Fibroblast of skin of scalp (primary cell): ENCODE measurements around the gene CTIF.
A peak's percentile ranks its signal among the peaks of the same experiment; 100 is the strongest.
"Not testable (repeated sequence)": the region's sequence is repeated elsewhere in the genome, so short reads cannot be mapped to it uniquely, and the experiment has no call there.

Source experiments
- DNase-seq: peaks from one replicate; pipeline ENCODE4 v3.0.0-alpha.2; 2013

CTIF gene

GRCh38 chr18:48857023-48857694 is 318.3 kb downstream of the CTIF start:
- DNase-seq = no peak

DNA sequence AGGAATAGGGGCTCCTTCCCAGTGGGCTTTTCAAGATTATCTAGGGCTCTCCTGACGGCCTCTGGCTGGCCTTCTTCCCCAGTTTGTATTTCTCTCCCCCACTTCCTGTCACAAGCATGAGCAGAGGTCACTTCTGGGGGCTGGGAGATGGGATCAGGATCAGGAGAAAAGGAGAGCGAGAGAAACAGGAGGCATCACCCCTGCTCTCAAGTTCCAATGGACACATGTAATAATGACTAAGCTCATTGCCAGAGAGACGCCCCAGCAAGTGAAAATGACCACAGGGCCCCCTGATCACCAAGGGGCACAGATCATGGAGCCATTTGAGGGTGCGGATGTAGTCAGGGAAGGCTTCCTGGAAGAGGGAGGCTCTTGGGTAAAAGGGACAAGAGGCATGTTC is 319.8 kb downstream of the CTIF start:
- DNase-seq = no peak

GRCh38 chr18:48859311-48860268 is 320.8 kb downstream of the CTIF start:
- peak; percentile 55 for DNase-seq

- DNase-seq = peak; percentile 84
These were observed 321.7 kb downstream of the CTIF start for GRCh38 chr18:48860269-48861180.

DNA sequence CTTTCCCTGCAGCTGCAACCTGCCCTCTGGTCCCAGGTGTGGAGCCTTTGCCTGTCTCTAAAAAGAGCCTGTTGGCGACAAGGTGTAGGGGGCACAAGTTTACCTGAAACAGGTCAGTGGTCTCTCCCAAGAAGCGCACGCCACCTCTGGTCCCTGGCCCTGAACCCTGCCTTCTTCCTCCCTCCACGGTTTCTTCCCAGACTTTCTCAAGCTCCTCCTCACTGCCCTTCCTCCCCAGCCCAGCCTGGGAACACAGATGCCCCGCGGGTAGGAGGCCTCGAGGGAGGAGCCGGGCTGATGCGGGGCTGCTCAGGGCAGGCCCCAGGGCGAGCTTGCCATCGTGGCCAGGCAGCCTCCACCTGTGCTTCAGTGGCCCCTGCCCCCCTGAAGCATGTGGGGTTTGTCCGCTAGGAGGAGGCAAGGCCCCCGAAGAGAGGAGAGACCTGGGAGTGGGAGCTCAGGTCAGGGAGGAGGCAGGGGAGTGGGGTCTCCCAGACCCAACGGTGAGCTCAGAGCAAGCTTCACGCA is 322.4 kb downstream of the CTIF start:
- no peak for DNase-seq

DNA sequence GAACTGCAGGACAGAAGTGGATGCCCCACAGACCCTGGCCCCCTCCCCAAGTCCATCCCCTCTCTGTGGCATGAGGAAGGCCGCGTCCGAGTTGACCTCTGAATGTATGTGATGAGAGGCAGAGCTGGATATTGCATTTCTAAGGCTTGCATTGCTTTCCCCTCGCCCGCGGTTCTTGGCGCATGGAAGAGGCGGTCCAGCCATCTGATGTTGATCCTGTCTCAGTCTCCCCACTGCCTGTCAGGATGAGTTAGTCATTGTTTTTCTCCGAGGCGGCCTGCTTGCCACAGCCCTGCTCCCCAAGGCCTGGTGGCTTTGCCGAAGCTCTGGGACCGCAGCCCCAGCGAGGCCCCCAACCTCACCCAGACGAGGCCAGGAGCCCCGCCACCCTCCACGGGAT is 323.3 kb downstream of the CTIF start:
- peak; percentile 55 for DNase-seq

DNA sequence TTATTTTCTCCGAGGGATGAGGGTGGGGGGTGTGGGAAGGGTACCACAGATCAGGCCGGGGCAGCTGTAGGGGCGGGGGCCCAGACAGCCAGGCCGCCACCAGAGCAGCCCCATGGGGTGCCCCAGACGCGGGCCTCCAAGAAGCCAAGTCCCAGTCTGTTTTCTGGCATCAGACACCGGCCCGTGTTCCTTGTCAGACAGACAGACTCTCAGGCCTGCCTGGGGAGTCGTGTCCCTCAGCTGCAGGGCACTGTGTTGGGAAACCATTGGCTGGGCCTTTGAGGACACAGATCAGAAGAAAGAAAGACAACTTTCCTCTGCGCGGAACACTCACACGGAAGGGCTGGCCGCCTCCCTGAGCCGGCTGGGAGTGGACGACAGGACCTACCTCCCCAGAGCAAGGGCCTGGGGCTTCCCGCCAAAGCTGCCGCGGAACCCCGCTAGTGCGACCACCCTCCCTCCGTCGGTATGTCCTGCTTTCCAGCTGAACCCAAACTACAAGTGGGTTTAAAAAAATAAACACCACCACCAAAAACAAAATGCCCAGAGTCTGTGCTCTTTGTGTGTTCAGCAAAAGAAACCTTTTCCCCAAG is 323.9 kb downstream of the CTIF start:
- no peak for DNase-seq

DNA sequence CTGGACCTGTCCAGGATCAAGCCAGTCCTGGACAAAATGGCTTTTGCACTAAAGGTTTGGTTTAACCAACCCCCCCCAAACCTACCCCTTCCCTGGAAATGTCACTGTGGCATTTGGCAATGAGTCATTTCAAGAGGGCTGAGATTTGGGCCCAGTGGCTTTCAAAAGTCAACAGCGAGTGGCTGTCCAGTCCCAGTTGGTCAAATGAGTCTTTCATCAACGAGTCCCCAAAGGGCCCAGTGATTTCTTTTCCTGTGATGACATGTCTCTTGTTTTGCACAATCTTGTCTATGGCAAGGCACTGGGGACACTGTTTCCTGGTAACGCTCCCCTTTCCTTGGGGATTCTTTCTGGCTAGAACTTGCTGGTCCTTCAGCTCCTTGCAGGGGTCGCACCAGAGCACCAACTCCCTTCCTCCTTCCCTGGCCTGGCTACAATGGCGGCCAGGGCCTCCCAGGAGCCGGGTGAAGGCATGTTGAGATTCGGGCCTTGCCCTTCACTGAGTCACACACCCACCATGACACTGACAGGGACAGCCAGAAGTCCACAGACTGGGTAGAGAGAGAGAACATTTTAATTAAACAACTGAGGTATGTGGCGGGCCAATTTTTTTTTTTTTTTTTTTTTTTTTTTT is 324.7 kb downstream of the CTIF start:
- DNase-seq = no peak

DNA sequence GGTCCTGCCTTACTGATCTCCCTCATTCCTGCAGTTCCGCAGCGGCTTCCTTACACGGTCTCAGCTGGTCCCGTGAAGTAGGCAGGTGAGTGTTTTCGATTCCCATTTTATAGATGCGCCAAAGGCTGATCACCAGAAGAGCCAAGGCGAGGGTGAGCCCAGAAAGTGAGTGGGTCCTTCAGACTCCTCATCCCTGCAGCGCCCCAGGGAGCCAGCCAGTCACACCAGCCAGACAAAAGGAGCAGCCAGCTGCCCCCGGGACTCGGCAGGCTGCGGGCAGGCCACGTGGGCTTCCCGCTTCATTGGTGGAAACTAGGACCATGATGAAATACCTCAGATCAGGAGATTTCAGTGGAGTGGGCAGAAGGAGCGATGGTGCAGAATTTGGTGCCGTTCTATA is 326.0 kb downstream of the CTIF start:
- DNase-seq = no peak

GRCh38 chr18:48866028-48866733 is 327.4 kb downstream of the CTIF start:
- peak; percentile 63 for DNase-seq

DNA sequence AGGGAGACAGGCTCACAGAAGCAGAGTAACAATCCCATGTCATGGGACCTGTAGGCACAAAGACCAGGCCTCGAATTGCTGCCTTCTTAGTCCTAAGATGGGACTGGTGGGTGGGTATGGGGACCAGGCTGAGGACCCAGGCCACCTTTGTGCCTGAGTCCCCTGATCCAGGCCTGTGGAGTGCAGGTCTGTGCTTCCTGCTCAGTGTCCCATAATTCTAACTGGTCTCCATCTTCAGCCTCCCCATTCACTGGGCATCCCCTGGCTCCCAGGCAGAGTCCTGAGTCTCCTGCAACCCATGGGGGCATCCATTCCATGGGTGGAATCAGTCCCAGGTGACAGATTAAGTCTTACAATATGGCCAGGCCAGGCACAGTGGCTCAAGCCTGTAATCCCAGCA is 328.0 kb downstream of the CTIF start:
- DNase-seq = no peak

GRCh38 chr18:48867978-48868377 is 329.1 kb downstream of the CTIF start:
- DNase-seq = no peak

GRCh38 chr18:48868468-48869466 is 329.9 kb downstream of the CTIF start:
- DNase-seq = no peak

DNA sequence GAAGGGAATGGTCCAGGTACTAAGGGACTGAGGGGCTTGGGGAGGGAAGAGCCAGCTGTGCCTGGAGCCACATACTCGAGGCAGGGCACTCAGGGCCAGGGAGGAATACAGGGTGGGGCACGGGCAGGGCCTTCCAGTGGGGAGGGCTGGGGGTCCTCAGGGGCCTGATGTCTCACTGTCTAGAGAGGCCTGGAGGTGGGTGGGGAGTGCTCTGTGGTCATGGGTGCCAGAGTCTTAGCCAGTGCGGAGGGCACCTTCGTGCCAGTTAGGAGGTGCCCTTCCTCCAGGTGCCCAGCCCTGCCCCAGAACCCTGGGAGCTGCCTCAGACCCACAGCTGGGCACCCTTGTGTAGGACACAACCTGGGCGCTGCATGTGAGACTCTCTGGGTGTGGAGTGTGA is 330.8 kb downstream of the CTIF start:
- no peak for DNase-seq

GRCh38 chr18:48870926-48871325 is 332.1 kb downstream of the CTIF start:
- DNase-seq = not testable (repeated sequence)

- no peak for DNase-seq
These were observed 332.7 kb downstream of the CTIF start for GRCh38 chr18:48871391-48872166.

DNA sequence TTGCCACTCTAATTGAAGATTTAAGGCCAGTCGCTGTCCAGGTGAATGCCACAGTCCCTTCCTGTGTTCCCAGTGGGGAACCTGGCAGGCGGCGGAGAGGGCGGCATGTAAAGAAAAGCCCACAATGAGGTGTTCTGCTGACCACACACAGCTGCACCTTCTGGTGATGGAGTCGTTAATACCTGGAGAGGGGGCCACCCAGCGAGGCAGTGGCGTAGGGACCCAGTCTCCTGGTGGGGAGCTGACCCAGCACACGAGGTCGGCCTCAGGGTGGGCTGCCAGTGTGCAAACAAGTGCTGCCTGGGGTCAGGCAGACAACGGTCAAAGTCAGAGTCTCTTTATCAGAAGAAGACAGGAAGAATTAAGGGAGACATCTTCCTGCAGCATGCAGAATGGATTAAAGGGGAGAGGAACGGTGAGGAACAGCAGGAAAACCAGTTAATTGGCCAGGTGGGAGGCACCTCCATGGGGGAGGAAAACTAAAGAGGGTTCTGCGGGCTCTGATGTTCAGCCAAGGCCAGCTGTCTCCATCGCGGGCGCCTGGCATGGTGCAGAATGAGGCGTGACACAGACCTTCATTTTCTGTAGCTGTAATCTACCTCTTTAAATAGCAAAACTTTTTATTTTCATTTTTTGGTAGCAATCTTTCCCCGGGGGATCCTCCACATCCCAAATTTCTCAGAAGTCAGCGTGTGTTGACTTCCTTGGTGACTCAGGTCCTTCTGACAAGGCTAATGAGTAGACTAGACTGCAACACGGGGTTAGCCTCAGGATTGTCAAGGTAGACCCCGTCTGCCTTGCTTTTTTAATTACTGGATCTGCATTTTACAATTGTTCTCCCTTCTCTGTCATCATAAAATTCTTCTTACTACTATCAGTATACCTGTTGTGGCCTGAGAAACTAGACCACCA is 333.7 kb downstream of the CTIF start:
- peak; percentile 73 for DNase-seq

DNA sequence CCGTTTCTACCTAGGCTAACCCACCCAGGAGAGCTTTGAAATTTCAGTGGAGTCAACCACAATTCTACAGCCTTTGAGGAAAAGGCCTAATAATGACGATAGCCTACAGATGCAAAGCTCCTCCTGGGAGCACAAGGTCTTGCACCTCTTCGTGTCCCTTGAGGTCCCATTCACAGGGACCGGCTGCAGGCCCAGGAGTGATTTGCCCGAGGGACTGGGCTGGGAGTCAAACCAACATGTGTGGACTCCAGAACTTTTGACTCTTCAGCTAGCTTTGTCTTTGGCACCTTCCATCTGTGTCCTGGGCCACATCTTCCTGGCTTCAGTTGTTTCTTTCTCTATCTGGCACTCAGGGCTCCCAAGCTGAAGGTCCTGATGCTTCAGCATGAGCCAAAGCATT is 335.4 kb downstream of the CTIF start:
- no peak for DNase-seq
